LNCAP (cell line): ENCODE measurements around the gene FBXL17.
A peak's percentile ranks its signal among the peaks of the same experiment; 100 is the strongest.

Experiments used
- TF ChIP-seq, protein P1 (sequence below): fragments of 450-650 bp; IDR thresholded peaks from 2 replicates; pipeline ENCODE4 v1.5.1; 2017; ENCODE audit warnings: mild to moderate bottlenecking

The FBXL17 gene

DNA sequence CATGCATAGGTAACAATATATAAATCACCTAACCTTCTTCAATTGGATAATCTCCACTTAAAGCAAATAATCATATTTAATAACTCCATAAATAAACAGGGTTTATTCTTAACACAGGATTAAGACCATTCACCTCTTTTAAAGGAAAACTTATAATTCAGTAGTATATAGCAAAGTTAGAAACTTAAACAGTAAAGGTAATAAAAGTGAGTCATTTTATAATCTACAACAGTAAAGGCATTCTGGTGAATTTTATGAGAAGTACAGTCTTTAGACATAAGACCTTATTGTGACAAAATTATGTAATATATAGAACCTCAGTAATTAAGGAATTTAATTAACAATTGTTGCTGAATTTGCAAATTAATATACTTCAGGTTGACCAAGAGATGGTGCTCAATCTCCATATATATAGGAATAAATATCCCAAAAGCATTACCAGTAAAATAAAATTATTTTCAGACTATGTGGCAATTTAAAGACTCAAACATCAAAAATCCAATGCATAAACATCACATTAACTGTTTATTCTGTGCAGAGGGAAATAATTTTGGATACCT is 84.8 kb downstream of the FBXL17 start:
- TF ChIP-seq, protein P1, sequence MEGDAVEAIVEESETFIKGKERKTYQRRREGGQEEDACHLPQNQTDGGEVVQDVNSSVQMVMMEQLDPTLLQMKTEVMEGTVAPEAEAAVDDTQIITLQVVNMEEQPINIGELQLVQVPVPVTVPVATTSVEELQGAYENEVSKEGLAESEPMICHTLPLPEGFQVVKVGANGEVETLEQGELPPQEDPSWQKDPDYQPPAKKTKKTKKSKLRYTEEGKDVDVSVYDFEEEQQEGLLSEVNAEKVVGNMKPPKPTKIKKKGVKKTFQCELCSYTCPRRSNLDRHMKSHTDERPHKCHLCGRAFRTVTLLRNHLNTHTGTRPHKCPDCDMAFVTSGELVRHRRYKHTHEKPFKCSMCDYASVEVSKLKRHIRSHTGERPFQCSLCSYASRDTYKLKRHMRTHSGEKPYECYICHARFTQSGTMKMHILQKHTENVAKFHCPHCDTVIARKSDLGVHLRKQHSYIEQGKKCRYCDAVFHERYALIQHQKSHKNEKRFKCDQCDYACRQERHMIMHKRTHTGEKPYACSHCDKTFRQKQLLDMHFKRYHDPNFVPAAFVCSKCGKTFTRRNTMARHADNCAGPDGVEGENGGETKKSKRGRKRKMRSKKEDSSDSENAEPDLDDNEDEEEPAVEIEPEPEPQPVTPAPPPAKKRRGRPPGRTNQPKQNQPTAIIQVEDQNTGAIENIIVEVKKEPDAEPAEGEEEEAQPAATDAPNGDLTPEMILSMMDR, result peak; percentile 14; the same call in 1 of the 2 replicates

DNA sequence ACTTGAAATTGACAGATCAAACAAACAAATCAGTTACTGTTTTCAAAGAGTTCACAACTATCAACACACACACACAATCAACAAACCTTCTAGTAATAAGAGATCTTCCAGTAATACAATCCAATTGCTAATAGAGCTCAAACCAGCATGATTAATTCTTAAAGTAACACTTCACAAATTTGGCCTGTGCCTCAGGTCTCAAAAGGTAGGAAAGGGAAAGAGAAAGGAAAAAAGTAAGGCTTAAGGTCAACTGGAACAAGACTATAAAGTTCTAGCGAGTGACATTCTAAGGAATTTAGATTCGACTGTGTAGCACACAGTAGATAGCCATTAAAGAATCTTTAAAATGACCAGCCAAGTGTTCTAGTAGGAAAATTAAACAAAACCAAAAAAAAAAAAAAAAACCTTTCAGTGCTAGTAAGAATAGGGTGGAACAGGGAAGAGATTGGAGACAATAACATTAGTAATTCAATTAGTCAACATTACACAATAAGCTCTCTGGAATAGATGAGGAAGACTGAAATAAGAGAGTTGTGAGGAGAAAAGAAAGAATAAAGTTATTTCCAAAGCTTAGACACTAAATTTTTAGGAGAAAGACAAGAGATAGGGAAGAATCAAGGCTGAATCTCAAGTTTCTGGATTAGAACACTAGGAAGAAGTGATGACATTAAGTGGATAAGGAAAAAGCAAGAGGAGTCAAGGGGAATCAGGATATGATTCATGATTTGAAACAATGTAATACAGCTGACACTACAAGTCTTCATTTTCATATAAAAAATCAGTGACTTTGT is 86.1 kb downstream of the FBXL17 start:
- TF ChIP-seq, protein P1, result no peak

DNA sequence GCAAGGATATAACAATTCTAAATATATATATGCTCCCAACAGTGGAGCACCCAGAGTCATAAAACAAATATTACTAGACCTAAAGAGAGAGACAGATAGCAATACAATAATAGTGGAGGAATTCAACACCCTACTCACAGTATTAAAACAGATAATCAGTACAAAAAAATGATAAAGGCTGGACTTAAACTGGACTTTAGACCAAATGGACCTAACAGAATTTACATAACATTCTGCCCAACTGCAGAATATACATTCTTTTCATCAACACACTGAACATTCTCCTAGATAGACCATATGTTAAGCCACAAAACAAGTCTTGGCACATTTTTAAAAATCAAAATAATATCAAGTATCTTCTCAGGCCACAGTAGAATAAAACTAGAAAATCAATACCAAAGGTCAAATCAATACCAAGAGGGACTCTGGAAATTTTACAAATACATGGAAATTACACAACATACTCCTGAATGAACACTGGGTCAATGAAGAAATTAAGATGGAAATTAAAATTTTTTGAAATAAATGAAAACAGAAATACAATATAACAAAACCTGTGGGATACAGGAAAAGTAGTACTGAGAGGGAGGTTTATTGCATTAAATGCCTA is 100.8 kb downstream of the FBXL17 start:
- TF ChIP-seq, protein P1, result no peak

DNA sequence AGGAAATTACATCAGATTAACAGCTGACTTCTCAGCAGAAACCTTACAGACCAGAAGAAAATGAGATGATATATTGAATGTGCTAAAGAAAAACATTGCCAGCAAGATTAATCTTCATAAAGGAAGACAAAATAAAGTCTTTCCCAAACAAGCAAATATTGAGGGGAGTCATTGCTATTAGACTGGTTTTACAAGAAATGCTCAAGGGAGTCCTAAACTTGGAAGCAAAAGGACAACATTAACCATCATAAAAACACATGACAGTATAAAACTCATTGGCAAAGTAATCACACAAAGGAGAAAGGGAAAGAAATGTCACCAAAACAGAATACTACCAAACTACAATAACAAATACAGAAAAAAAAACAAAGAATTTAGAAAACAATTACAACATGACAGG is 101.7 kb downstream of the FBXL17 start:
- TF ChIP-seq, protein P1, result no peak

DNA sequence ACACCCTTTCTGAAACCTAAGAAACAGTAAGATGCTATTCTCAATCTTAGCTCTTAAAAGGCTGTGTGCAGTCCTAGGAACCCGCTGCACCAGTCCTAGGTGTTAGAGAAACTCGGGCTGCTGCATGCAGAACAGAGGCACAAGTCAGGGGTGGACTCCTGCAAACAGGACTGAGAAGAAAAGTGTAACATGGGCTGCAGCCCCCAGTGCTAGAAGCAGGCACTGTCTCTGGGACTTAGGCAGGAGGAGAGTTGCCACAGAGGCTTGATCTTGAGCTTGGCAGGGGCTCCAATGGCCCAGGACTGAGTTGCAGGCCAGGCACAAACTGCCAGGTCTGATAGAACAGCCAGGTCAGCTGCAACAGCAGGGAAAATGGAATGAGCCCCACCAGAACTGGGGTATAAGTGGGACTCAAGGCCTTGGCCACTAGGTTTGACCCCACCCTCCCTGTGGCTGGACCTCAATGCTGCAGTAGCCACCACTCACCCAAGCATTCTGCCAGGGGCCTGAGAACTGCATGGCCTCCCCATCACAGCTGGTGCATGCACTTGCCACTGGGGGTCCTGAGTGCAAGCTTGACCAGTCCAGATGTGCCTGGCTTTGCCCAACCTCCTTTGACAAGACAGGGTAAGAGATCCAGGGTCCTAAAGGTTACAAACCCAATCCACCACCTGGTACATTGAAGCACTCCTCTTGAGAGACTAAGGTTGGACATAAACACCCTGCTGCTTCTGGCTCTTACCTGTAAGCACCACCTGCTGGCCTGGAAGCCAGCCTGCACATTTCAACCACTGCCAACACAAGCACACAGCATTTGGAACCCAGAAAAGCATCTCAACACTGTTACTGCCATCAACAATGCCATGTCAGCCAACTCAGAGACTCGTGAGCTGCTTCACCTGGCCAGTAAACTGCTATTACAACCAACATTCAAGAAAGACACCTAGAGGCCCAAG is 103.3 kb downstream of the FBXL17 start:
- TF ChIP-seq, protein P1, result peak; percentile 47; the same call in 1 of the 2 replicates

DNA sequence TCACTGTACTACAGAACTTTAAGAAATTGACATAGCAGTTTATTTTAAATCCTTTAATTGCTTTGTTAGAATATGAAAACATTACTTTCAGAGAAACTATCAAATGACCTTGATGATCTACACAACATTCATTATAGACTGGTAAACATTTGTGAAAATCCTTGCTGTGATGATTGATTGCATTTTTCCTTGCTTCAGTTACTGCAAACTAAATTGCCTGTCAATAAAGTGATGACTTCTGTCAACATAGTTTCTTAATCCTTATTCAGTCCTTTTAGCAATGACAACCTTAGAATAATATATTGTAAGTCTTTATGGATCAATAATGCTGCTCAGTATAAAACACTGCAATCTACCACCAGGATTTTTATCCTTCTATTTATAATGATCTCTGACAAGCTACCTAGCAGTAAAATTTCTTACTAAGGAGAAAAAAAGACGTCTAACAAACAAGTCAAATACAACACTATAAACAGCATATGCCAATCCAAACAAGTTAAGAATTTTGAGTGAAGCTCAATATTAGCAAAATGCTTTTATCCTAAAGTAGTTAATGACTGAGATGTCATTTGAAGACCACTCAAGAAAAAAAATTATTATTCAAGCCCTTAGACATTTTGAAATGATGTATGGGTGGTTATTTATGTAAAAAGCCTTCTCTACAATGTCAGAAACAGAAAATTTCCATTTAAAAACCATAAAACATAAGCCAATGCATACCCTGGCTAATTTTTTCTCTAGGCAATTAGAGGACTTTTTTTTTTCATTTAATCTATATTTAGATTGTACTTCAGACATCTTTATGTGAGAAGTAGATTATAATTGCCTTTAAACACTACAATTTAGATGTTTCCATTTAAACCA is 105.5 kb downstream of the FBXL17 start:
- TF ChIP-seq, protein P1, result no peak
